HEK293 (cell line): ENCODE results near the gene KCNJ15.

Experiments
- CTCF ChIA-PET: fragments of 350-600 bp; formaldehyde crosslinking; extraction: SDS; loops from one replicate; lab custom pipeline; 2021; ENCODE audit warnings: antibody characterized with exemption; lab: Yijun Ruan, JAX
- POLR2A ChIA-PET: fragments of 300-600 bp; formaldehyde crosslinking; extraction: SDS; loops from one replicate; lab custom pipeline; 2020; ENCODE audit warnings: antibody characterized with exemption, inconsistent platforms; lab: Yijun Ruan, JAX
- H3K27ac ChIP-seq: fragments of 200-500 bp; sonication (Bioruptor generic); 2 replicates; pipeline ENCODE4 v1.5.1; 2014; ENCODE audit warnings: low read depth, low read length, control low read depth, inconsistent platforms; ENCODE audit errors: extremely low read depth
- H3K36me3 ChIP-seq, 2 experiments: fragments of 200-500 bp in 1 of 2; sonication (Bioruptor generic) in 1 of 2; 1 replicate in 1 of 2; 2 replicates in 1 of 2; pipeline ENCODE4 v1.5.1; 2014 to 2017; ENCODE audit warnings: inconsistent platforms in 2 of 2, low read length in 2 of 2; ENCODE audit not compliant: control insufficient read depth in 2 of 2, insufficient read depth in 1 of 2
- H3K4me1 ChIP-seq: fragments of 200-500 bp; sonication (Bioruptor generic); 2 replicates; pipeline ENCODE4 v1.5.1; 2014; ENCODE audit warnings: mild to moderate bottlenecking, low read length, inconsistent platforms; ENCODE audit not compliant: control insufficient read depth, insufficient read depth
- H3K4me3 ChIP-seq: 2 replicates; pipeline ENCODE4 v1.5.1; 2011; ENCODE audit warnings: low read depth, mild to moderate bottlenecking, control low read depth, low read length, moderate library complexity
- H3K9me3 ChIP-seq: fragments of 200-500 bp; sonication (Bioruptor generic); 2 replicates; pipeline ENCODE4 v1.5.1; 2014; ENCODE audit warnings: low read depth, low read length, inconsistent platforms; ENCODE audit not compliant: control insufficient read depth, insufficient read depth
- SP3 ChIP-seq: fragments of 450-650 bp; formaldehyde crosslinking; IDR thresholded peaks from 2 replicates; pipeline ENCODE4 v1.5.1; 2016; ENCODE audit warnings: missing biosample characterization, missing genetic modification characterization
- ZBTB11 ChIP-seq: fragments of 450-650 bp; formaldehyde crosslinking; conservative IDR thresholded peaks from 2 replicates; pipeline ENCODE4 v1.5.1; 2016; ENCODE audit warnings: low read depth, missing biosample characterization, missing genetic modification characterization
- ZBTB17 ChIP-seq: fragments of 450-650 bp; formaldehyde crosslinking; IDR thresholded peaks from 2 replicates; pipeline ENCODE4 v1.5.1; 2016; ENCODE audit warnings: missing biosample characterization, missing genetic modification characterization
- ZFP69B ChIP-seq: fragments of 450-650 bp; formaldehyde crosslinking; IDR thresholded peaks from 2 replicates; pipeline ENCODE4 v1.5.1; 2016; ENCODE audit warnings: missing biosample characterization, missing genetic modification characterization
- ZNF140 ChIP-seq: fragments of 450-650 bp; formaldehyde crosslinking; IDR thresholded peaks from 2 replicates; pipeline ENCODE4 v1.5.1; 2016; ENCODE audit warnings: missing biosample characterization, missing genetic modification characterization
- ZNF146 ChIP-seq: fragments of 450-650 bp; formaldehyde crosslinking; IDR thresholded peaks from 2 replicates; pipeline ENCODE4 v1.5.1; 2016; ENCODE audit warnings: missing biosample characterization, missing genetic modification characterization
- ZNF174 ChIP-seq: fragments of 450-650 bp; formaldehyde crosslinking; IDR thresholded peaks from 2 replicates; pipeline ENCODE4 v1.5.0; 2017; ENCODE audit warnings: missing biosample characterization, mild to moderate bottlenecking, missing genetic modification characterization
- ZNF24 ChIP-seq: fragments of 450-650 bp; formaldehyde crosslinking; IDR thresholded peaks from 2 replicates; pipeline ENCODE4 v1.5.1; 2016; ENCODE audit warnings: missing biosample characterization, missing genetic modification characterization
- ZNF274 ChIP-seq, 2 experiments: fragments of 200-500 bp in 1 of 2; fragments of 450-650 bp in 1 of 2; sonication (Bioruptor generic) in 1 of 2; formaldehyde crosslinking in 1 of 2; IDR thresholded peaks; 2 replicates each; pipeline versions ENCODE4 v1.5.1 to v1.6.1; 2014 to 2016; ENCODE audit warnings: borderline replicate concordance in 1 of 2, inconsistent platforms in 1 of 2, low read length in 1 of 2, missing biosample characterization in 1 of 2, missing genetic modification characterization in 1 of 2
- ZNF292 ChIP-seq: fragments of 450-650 bp; formaldehyde crosslinking; IDR thresholded peaks from 2 replicates; pipeline ENCODE4 v1.5.1; 2016; ENCODE audit warnings: low read depth, missing biosample characterization, missing genetic modification characterization, borderline replicate concordance
- ZNF335 ChIP-seq: fragments of 450-650 bp; formaldehyde crosslinking; conservative IDR thresholded peaks from 2 replicates; pipeline ENCODE4 v1.5.1; 2016; ENCODE audit warnings: missing biosample characterization, missing genetic modification characterization
- ZNF366 ChIP-seq: fragments of 450-650 bp; formaldehyde crosslinking; conservative IDR thresholded peaks from 2 replicates; pipeline ENCODE4 v1.5.1; 2016; ENCODE audit warnings: missing biosample characterization, missing genetic modification characterization
- ZNF394 ChIP-seq: fragments of 450-650 bp; formaldehyde crosslinking; IDR thresholded peaks from 2 replicates; pipeline ENCODE4 v1.5.1; 2016; ENCODE audit warnings: missing biosample characterization, missing genetic modification characterization, mild to moderate bottlenecking, moderate library complexity, borderline replicate concordance
- ZNF473 ChIP-seq: fragments of 450-650 bp; formaldehyde crosslinking; IDR thresholded peaks from 2 replicates; pipeline ENCODE4 v1.5.1; 2017; ENCODE audit warnings: missing biosample characterization, missing genetic modification characterization
- ZNF530 ChIP-seq: fragments of 450-650 bp; formaldehyde crosslinking; IDR thresholded peaks from 2 replicates; pipeline ENCODE4 v1.5.1; 2016; ENCODE audit warnings: low read depth, missing biosample characterization, missing genetic modification characterization
- ZNF548 ChIP-seq: fragments of 450-650 bp; formaldehyde crosslinking; IDR thresholded peaks from 2 replicates; pipeline ENCODE4 v1.5.1; 2016; ENCODE audit warnings: missing biosample characterization, missing genetic modification characterization
- ZNF621 ChIP-seq: fragments of 450-650 bp; formaldehyde crosslinking; IDR thresholded peaks from 2 replicates; pipeline ENCODE4 v1.5.1; 2017; ENCODE audit warnings: missing biosample characterization, missing genetic modification characterization
- ZNF626 ChIP-seq: fragments of 450-650 bp; sonication (Bioruptor Pico); formaldehyde crosslinking; IDR thresholded peaks from 2 replicates; pipeline ENCODE4 v1.5.1; 2018; ENCODE audit warnings: missing biosample characterization, missing genetic modification characterization, inconsistent platforms
- ZNF664 ChIP-seq: fragments of 450-650 bp; formaldehyde crosslinking; IDR thresholded peaks from 2 replicates; pipeline ENCODE4 v1.5.1; 2016; ENCODE audit warnings: missing biosample characterization, missing genetic modification characterization
- TF ChIP-seq, protein P1 (sequence below): fragments of 450-650 bp; formaldehyde crosslinking; IDR thresholded peaks from 2 replicates; pipeline ENCODE4 v1.5.1; 2016; ENCODE audit warnings: missing biosample characterization, missing genetic modification characterization
- TF ChIP-seq, protein P2 (sequence below): fragments of 450-650 bp; formaldehyde crosslinking; IDR thresholded peaks from 2 replicates; pipeline ENCODE4 v1.5.1; 2016; ENCODE audit warnings: missing biosample characterization, missing genetic modification characterization, low read depth
- TF ChIP-seq, protein P3 (sequence below): fragments of 450-650 bp; formaldehyde crosslinking; IDR thresholded peaks from 2 replicates; pipeline ENCODE4 v1.5.1; 2016; ENCODE audit warnings: missing biosample characterization, missing genetic modification characterization

The KCNJ15 gene

GRCh38 chr21:38326429-38326828 is 69.6 kb downstream of the KCNJ15 start (continued):
- TF ChIP-seq ZBTB11 (tag by site-specific recombination) (no peak), ZNF621 (tag by site-specific recombination) (no peak), ZNF548 (no peak), ZNF530 (tag by site-specific recombination) (no peak), ZFP69B (tag by site-specific recombination) (no peak), ZNF146 (tag by site-specific recombination) (no peak)
- TF ChIP-seq, protein P1, sequence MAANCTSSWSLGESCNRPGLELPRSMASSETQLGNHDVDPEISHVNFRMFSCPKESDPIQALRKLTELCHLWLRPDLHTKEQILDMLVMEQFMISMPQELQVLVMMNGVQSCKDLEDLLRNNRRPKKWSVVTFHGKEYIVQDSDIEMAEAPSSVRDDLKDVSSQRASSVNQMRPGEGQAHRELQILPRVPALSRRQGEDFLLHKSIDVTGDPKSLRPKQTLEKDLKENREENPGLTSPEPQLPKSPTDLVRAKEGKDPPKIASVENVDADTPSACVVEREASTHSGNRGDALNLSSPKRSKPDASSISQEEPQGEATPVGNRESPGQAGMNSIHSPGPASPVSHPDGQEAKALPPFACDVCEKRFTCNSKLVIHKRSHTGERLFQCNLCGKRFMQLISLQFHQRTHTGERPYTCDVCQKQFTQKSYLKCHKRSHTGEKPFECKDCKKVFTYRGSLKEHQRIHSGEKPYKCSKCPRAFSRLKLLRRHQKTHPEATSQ (tag by site-specific recombination), result no peak

- TF ChIP-seq ZNF292 (tag by site-specific recombination), result no peak
- no peak for TF ChIP-seq SP3 (tag by site-specific recombination)
- TF ChIP-seq ZNF664 (tag by site-specific recombination), result no peak
- TF ChIP-seq, protein P2, sequence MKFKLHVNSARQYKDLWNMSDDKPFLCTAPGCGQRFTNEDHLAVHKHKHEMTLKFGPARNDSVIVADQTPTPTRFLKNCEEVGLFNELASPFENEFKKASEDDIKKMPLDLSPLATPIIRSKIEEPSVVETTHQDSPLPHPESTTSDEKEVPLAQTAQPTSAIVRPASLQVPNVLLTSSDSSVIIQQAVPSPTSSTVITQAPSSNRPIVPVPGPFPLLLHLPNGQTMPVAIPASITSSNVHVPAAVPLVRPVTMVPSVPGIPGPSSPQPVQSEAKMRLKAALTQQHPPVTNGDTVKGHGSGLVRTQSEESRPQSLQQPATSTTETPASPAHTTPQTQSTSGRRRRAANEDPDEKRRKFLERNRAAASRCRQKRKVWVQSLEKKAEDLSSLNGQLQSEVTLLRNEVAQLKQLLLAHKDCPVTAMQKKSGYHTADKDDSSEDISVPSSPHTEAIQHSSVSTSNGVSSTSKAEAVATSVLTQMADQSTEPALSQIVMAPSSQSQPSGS (tag by site-specific recombination), result no peak
- no peak for TF ChIP-seq ZNF274 (IDR thresholded peaks at IDR 0.05; ENCODE audit: low read length)
- TF ChIP-seq ZNF274 (tag by site-specific recombination; IDR thresholded peaks at IDR 0.05; ENCODE audit: borderline replicate concordance), result no peak
- TF ChIP-seq ZNF174, result no peak
- no peak for TF ChIP-seq ZNF626 (tag by site-specific recombination)
- TF ChIP-seq ZNF140 (tag by site-specific recombination), result no peak
- no peak for TF ChIP-seq ZNF548
- no peak for TF ChIP-seq ZNF335 (tag by site-specific recombination)
- TF ChIP-seq ZBTB17 (tag by site-specific recombination), result no peak
- TF ChIP-seq ZNF394 (tag by site-specific recombination), result no peak
- TF ChIP-seq, protein P3, sequence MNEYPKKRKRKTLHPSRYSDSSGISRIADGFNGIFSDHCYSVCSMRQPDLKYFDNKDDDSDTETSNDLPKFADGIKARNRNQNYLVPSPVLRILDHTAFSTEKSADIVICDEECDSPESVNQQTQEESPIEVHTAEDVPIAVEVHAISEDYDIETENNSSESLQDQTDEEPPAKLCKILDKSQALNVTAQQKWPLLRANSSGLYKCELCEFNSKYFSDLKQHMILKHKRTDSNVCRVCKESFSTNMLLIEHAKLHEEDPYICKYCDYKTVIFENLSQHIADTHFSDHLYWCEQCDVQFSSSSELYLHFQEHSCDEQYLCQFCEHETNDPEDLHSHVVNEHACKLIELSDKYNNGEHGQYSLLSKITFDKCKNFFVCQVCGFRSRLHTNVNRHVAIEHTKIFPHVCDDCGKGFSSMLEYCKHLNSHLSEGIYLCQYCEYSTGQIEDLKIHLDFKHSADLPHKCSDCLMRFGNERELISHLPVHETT (tag by site-specific recombination), result no peak
- TF ChIP-seq ZNF473 (tag by site-specific recombination), result no peak
- no peak for TF ChIP-seq ZNF24 (tag by site-specific recombination)
- TF ChIP-seq ZNF366 (tag by site-specific recombination), result no peak
- H3K9me3 ChIP-seq, result no peaks in the 10 kb centered on the region
- H3K27ac ChIP-seq, result no peak overlapping the region
- H3K4me1 ChIP-seq, result peaks cover 19% of the 10 kb centered on the region
- H3K4me3 ChIP-seq, result no peak overlapping the region
- ChIA-PET CTCF (interaction anchor here (2.1 to 6.8 kb wide), 2 partner anchors 25 to 108 kb away, joined by 9 to 41 read pairs; no protein-coding TSS in a partner anchor), POLR2A (no interaction called here)
- H3K36me3 ChIP-seq, result no peaks in the 10 kb centered on the region
Observed at GRCh38 chr21:38326899-38327298, 70.1 kb downstream of the KCNJ15 start.
